ENCODE data around the gene C6orf89. TPM values are rescaled to one million over a fixed set of nuclear protein-coding genes. Genes with fewer than 3 reads are reported as not detected.

C6orf89 gene
- polyA plus RNA-seq, 1 donor from 2014 or later = 24.6 TPM

GRCh38 chr6:36954262-36954931 is 68.6 kb downstream of the C6orf89 start, which contains the start of gene PI16:
PI16 (plus strand) TSS chr6:36954738; CDS start chr6:36954761, 23 bp downstream.
- Histone ChIP-seq H3K9me3 (ENCODE audit: low read length) (no peaks in the 10 kb centered on the region), H3F3A (ENCODE audit: insufficient read depth, low read length, poor library complexity, severe bottlenecking) (no peaks in the 10 kb centered on the region), H2AFZ (ENCODE audit: low read depth, low read length) (no peak within 1 kb of the TSS), H3K79me2 (replicated peaks; ENCODE audit: insufficient read depth, low read length) (no peaks in the 10 kb centered on the region), H3K36me3 (ENCODE audit: insufficient read depth, low read length) (no peaks in the 10 kb centered on the region), H3K4me3 (ENCODE audit: low read length) (no peak within 1 kb of the TSS), H3K9ac (ENCODE audit: low read length) (no peak within 1 kb of the TSS), H4K20me1 (ENCODE audit: insufficient read depth) (no peaks in the 10 kb centered on the region), H3K27me3 (ENCODE audit: insufficient read depth, low read depth, low read length) (no peaks in the 10 kb centered on the region), H3K9me2 (ENCODE audit: insufficient read depth, low read length) (no peaks in the 10 kb centered on the region), H3K4me2 (ENCODE audit: low read length) (no peak within 1 kb of the TSS), H3K27ac (ENCODE audit: low read length) (no peak within 1 kb of the TSS)
- TF ChIP-seq RAD21 (conservative IDR thresholded peaks at IDR 0.05) (no peak), EP300 (conservative IDR thresholded peaks at IDR 0.05; ENCODE audit: poor library complexity, severe bottlenecking) (no peak), REST (IDR thresholded peaks at IDR 0.05; ENCODE audit: borderline replicate concordance) (no peak), MXI1 (conservative IDR thresholded peaks at IDR 0.05; ENCODE audit: poor library complexity, severe bottlenecking) (no peak), CTCF (IDR thresholded peaks at IDR 0.05; ENCODE audit: poor library complexity, severe bottlenecking) (no peak), TAF1 (IDR thresholded peaks at IDR 0.05; ENCODE audit: low read depth) (no peak), POLR2AphosphoS5 (IDR thresholded peaks at IDR 0.05) (no peak), SMC3 (conservative IDR thresholded peaks at IDR 0.05; ENCODE audit: poor library complexity) (no peak), EZH2 (IDR thresholded peaks at IDR 0.05; ENCODE audit: borderline replicate concordance, insufficient read depth, low read length, poor library complexity, severe bottlenecking) (no peak)

GRCh38 chr6:36955136-36955535 is 69.4 kb downstream of the C6orf89 start:
- no peaks in the 10 kb centered on the region for H3K79me2 ChIP-seq (replicated peaks; ENCODE audit: insufficient read depth, low read length)

More at GRCh38 chr6:36955136-36955535, 69.4 kb downstream of the C6orf89 start:
- Histone ChIP-seq H3K36me3 (ENCODE audit: insufficient read depth, low read length) (no peaks in the 10 kb centered on the region), H2AFZ (ENCODE audit: low read depth, low read length) (no peak overlapping the region), H3F3A (ENCODE audit: insufficient read depth, low read length, poor library complexity, severe bottlenecking) (no peaks in the 10 kb centered on the region), H3K9me3 (ENCODE audit: low read length) (no peaks in the 10 kb centered on the region), H3K4me3 (ENCODE audit: low read length) (no peak overlapping the region), H3K9ac (ENCODE audit: low read length) (no peak overlapping the region), H3K27me3 (ENCODE audit: insufficient read depth, low read depth, low read length) (no peaks in the 10 kb centered on the region), H4K20me1 (ENCODE audit: insufficient read depth) (no peaks in the 10 kb centered on the region), H3K4me2 (ENCODE audit: low read length) (no peak overlapping the region), H3K27ac (ENCODE audit: low read length) (no peak overlapping the region), H3K9me2 (ENCODE audit: insufficient read depth, low read length) (no peaks in the 10 kb centered on the region)
- TF ChIP-seq EP300 (conservative IDR thresholded peaks at IDR 0.05; ENCODE audit: poor library complexity, severe bottlenecking) (no peak), TAF1 (IDR thresholded peaks at IDR 0.05; ENCODE audit: low read depth) (no peak), REST (IDR thresholded peaks at IDR 0.05; ENCODE audit: borderline replicate concordance) (no peak), POLR2AphosphoS5 (IDR thresholded peaks at IDR 0.05) (no peak), MXI1 (conservative IDR thresholded peaks at IDR 0.05; ENCODE audit: poor library complexity, severe bottlenecking) (no peak), SMC3 (conservative IDR thresholded peaks at IDR 0.05; ENCODE audit: poor library complexity) (no peak), RAD21 (conservative IDR thresholded peaks at IDR 0.05) (no peak), EZH2 (IDR thresholded peaks at IDR 0.05; ENCODE audit: borderline replicate concordance, insufficient read depth, low read length, poor library complexity, severe bottlenecking) (no peak), CTCF (IDR thresholded peaks at IDR 0.05; ENCODE audit: poor library complexity, severe bottlenecking) (no peak)

Measured in neural cell (in vitro differentiated cells).